ENCODE results near the gene SLC2A8. TPM values are rescaled to one million over a fixed set of nuclear protein-coding genes. Genes with fewer than 3 reads are reported as not detected.

The SLC2A8 gene
- total RNA-seq, 4 donors from 2014 or later = 23.7 to 40.2 (median 29.8) TPM

DNA sequence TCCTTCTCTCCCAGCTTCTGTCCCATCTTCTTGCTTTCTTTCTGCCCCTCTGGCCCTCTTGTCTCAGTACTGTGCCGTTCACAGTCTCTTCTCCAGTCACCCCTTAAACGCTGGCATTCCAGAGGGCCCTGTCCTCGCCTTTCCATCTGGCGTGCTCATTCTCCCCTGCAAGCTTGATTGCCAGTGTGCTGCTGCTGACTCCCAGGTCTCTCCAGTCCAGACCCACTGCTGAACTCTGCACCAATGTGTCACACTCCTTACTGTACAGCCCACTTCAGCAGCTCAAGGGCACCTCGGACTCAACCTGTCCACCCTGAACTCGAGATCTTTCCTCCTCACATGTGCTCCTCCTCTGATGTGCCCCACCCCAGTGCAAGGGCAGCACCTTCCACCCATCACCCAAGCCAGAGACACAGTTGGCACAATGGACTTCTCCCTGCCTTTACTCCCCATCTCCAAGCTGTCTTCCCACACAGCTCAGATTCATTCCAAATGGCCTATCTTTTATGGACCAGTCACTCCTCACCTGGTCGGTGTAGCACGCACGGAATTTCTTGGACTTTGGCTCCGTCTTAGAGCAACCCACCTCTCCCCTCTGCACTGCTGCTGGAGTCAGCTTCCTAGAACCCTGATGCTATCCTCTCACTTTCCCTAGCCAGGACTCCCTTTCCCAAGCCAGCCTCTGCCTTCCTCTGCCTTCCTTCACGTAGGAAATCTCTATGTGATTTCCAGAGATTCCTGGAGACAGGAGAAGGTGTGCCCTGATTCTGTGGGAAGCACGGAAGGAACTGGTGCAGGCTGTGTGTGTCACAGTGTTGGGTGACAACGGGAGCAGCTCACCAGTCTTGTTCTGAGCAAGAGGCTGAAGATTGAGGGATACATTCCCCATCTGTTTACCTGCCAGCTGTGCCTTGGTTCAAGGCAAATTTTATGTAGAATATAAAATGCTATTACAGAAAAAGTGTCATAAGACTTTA, 26.0 kb upstream of the SLC2A8 start:
- Histone ChIP-seq H3K27ac (no peak overlapping the region), H3K27me3 (no peaks in the 10 kb centered on the region), H3K36me3 (peaks cover 0 to 29% of the 10 kb centered on the region in 2 donors), H3K4me3 (no peak overlapping the region), H3K4me1 (no peaks in the 10 kb centered on the region), H3K9me3 (no peaks in the 10 kb centered on the region)
- WGBS, 2 donors (ENCODE audit: low coverage in 1 of 2) = 68 to 82% methylated on average over 5 to 13 of the region's 13 CpGs
- TF ChIP-seq POLR2AphosphoS5 (IDR thresholded peaks at IDR 0.05) = no peak
- no peak for TF ChIP-seq EP300 (IDR thresholded peaks at IDR 0.05)
- TF ChIP-seq CTCF (IDR thresholded peaks at IDR 0.05) = no peak
- no peak for TF ChIP-seq POLR2A (IDR thresholded peaks at IDR 0.05)
- ATAC-seq = no peak

DNA sequence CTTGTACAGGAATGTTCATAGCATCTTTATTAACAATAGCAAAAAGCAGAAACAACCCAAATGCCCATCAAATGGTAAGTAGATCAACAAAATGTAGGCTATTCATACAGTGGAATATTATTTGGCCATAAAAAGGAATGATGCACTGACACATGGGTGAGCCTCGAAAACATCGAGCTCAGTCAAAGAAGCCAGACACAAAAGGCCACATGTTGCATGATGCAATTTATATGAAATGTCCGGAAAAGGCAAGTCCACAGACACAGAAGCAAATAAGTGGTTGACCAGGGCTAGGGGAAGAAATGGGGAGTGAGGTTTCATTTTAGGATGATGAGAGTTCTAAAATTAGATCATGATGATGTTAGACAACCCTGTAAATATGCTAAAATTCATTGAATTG, 16.5 kb upstream of the SLC2A8 start:
- Histone ChIP-seq H3K27ac (no peak overlapping the region), H3K4me1 (no peaks in the 10 kb centered on the region), H3K36me3 (no peaks in the 10 kb centered on the region), H3K9me3 (peaks cover 0 to 6% (median 0%) of the 10 kb centered on the region in 3 donors), H3K27me3 (no peaks in the 10 kb centered on the region), H3K4me3 (no peak overlapping the region)
- ATAC-seq = no peak
- WGBS, 2 donors (ENCODE audit: low coverage in 1 of 2) = 90 to 92% methylated on average over 3 of the region's 3 CpGs
- TF ChIP-seq CTCF (IDR thresholded peaks at IDR 0.05) (no peak), EP300 (IDR thresholded peaks at IDR 0.05) (no peak), POLR2AphosphoS5 (IDR thresholded peaks at IDR 0.05) (no peak), POLR2A (IDR thresholded peaks at IDR 0.05) (no peak)

DNA sequence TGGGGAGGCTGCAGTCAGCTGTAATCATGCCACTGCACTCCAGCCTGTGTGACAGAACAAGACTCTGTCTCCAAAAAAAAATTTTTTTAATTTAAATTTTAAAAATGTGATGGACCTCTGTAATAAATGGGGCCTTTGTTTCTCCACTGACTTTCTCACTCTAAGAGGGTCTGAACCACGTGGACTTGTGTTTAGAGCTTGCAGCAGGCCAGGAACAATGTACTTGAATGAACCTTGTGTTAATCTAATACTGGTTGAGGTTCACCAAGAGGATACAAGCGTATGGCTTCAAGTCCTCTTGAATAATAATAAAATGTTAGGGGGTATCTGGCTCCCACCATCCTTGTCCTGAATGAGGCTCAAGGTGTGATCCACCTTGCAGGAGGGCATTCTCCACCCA, 14.4 kb upstream of the SLC2A8 start:
- Histone ChIP-seq H3K27ac (no peak overlapping the region), H3K27me3 (no peaks in the 10 kb centered on the region), H3K4me3 (no peak overlapping the region), H3K9me3 (peaks cover 0 to 6% (median 0%) of the 10 kb centered on the region in 3 donors), H3K4me1 (no peaks in the 10 kb centered on the region), H3K36me3 (peaks cover 0 to 7% of the 10 kb centered on the region in 2 donors)
- ATAC-seq = no peak
- TF ChIP-seq POLR2AphosphoS5 (IDR thresholded peaks at IDR 0.05) = no peak
- 60 to 74% methylated on average over 1 to 2 of the region's 2 CpGs for WGBS, 2 donors (ENCODE audit: low coverage in 1 of 2)

- no peak for TF ChIP-seq EP300 (IDR thresholded peaks at IDR 0.05)
- TF ChIP-seq POLR2A (IDR thresholded peaks at IDR 0.05) = no peak
- no peak for TF ChIP-seq POLR2AphosphoS5 (IDR thresholded peaks at IDR 0.05)
- TF ChIP-seq CTCF (IDR thresholded peaks at IDR 0.05) = no peak
Measured at GRCh38 chr9:127384016-127384730, 12.8 kb upstream of the SLC2A8 start.

DNA sequence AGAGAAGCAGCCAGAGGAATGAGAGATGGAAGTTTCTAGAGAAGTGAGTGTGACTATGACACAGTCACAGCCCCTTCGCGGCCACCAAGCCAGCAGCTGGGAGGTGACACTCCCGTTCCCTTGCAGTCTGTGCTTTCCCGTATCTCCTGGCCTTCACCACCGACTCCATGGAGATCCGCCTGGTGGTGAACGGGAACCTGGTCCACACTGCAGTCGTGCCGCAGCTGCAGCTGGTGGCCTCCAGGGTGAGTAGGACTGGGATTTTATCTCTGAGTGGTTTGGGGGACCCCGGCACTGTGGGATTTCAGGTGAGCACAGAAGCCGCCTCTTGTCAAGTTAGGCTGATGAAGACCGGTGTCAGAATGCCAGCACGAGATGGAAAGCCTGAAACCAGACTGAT, 12.1 kb upstream of the SLC2A8 start:
- Histone ChIP-seq H3K36me3 (peaks cover 0 to 18% of the 10 kb centered on the region in 2 donors), H3K27ac (no peak overlapping the region), H3K9me3 (no peaks in the 10 kb centered on the region), H3K4me1 (no peaks in the 10 kb centered on the region), H3K4me3 (no peak overlapping the region), H3K27me3 (no peaks in the 10 kb centered on the region)
- TF ChIP-seq EP300 (IDR thresholded peaks at IDR 0.05) (no peak), POLR2AphosphoS5 (IDR thresholded peaks at IDR 0.05) (no peak), POLR2A (IDR thresholded peaks at IDR 0.05) (no peak), CTCF (IDR thresholded peaks at IDR 0.05) (no peak)
- 73% methylated on average over 3 of the region's 13 CpGs; no CpG with 5 or more reads in 1 of the 2 donors for WGBS, 2 donors (ENCODE audit: low coverage in 1 of 2)
- ATAC-seq = no peak

More at GRCh38 chr9:127384016-127384730, 12.8 kb upstream of the SLC2A8 start:
- no peaks in the 10 kb centered on the region for H3K4me1 ChIP-seq
- no peak for ATAC-seq
- no peaks in the 10 kb centered on the region for H3K27me3 ChIP-seq
- 80 to 90% methylated on average over 8 to 11 of the region's 11 CpGs for WGBS, 2 donors (ENCODE audit: low coverage in 1 of 2)
- no peak overlapping the region for H3K4me3 ChIP-seq
- peaks cover 0 to under 1% (median 0%) of the 10 kb centered on the region in 3 donors for H3K9me3 ChIP-seq
- no peak overlapping the region for H3K27ac ChIP-seq
- peaks cover 0 to 13% of the 10 kb centered on the region in 2 donors for H3K36me3 ChIP-seq

Data from gastroesophageal sphincter (tissue), 4 donors.